ENCODE data around the gene LRRC8C.

Gene LRRC8C

DNA sequence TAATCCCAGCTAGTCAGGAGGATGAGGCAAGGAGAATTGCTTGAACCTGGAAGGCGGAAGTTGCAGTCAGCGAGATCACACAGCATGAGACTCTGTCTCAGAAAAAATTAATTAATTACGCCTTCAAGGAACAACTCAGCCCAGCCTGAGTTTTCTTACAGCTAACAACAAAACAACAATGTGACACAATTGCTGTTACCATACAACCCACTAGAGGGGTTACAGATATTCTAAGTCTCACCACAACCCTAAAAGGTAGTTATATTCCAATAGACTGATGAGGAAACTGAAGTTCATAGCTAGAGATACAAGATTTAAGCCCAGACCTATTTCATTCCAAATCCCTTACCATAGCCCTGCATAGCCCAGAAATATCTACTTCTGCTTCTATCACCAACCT is 2.9 kb upstream of the LRRC8C start:
- H3K27ac ChIP-seq (ENCODE audit: low read depth, low read length): no peak overlapping the region
- no peaks in the 10 kb centered on the region for H3K79me2 ChIP-seq (ENCODE audit: insufficient read depth, low read length)
- H4K20me1 ChIP-seq (ENCODE audit: low read depth, low read length): no peaks in the 10 kb centered on the region
- H3K9me3 ChIP-seq (ENCODE audit: insufficient read depth, low read length): no peaks in the 10 kb centered on the region
- no peaks in the 10 kb centered on the region for H3K9me2 ChIP-seq (replicated peaks; ENCODE audit: insufficient read depth, low read length)
- no peaks in the 10 kb centered on the region for H3K36me3 ChIP-seq (ENCODE audit: low read length)
- H3F3A ChIP-seq (ENCODE audit: insufficient read depth): peaks cover 11% of the 10 kb centered on the region; the same call in 1 of the 2 replicates
- H3K9ac ChIP-seq (ENCODE audit: low read length): no peak overlapping the region
- H3K27me3 ChIP-seq (ENCODE audit: low read length): no peaks in the 10 kb centered on the region
- TF ChIP-seq, protein P1, sequence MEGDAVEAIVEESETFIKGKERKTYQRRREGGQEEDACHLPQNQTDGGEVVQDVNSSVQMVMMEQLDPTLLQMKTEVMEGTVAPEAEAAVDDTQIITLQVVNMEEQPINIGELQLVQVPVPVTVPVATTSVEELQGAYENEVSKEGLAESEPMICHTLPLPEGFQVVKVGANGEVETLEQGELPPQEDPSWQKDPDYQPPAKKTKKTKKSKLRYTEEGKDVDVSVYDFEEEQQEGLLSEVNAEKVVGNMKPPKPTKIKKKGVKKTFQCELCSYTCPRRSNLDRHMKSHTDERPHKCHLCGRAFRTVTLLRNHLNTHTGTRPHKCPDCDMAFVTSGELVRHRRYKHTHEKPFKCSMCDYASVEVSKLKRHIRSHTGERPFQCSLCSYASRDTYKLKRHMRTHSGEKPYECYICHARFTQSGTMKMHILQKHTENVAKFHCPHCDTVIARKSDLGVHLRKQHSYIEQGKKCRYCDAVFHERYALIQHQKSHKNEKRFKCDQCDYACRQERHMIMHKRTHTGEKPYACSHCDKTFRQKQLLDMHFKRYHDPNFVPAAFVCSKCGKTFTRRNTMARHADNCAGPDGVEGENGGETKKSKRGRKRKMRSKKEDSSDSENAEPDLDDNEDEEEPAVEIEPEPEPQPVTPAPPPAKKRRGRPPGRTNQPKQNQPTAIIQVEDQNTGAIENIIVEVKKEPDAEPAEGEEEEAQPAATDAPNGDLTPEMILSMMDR (IDR thresholded peaks at IDR 0.05; ENCODE audit: insufficient read depth, low read length, poor library complexity, severe bottlenecking): no peak
- TF ChIP-seq EZH2phosphoT487 (conservative IDR thresholded peaks at IDR 0.05; ENCODE audit: low read length): no peak
- H3K4me2 ChIP-seq (ENCODE audit: low read depth, low read length, poor library complexity, severe bottlenecking): no peak overlapping the region
- H2AFZ ChIP-seq (ENCODE audit: low read depth, low read length, severe bottlenecking): no peak overlapping the region
- H3K4me3 ChIP-seq (ENCODE audit: insufficient read depth, low read length, poor library complexity, severe bottlenecking): no peak overlapping the region

DNA sequence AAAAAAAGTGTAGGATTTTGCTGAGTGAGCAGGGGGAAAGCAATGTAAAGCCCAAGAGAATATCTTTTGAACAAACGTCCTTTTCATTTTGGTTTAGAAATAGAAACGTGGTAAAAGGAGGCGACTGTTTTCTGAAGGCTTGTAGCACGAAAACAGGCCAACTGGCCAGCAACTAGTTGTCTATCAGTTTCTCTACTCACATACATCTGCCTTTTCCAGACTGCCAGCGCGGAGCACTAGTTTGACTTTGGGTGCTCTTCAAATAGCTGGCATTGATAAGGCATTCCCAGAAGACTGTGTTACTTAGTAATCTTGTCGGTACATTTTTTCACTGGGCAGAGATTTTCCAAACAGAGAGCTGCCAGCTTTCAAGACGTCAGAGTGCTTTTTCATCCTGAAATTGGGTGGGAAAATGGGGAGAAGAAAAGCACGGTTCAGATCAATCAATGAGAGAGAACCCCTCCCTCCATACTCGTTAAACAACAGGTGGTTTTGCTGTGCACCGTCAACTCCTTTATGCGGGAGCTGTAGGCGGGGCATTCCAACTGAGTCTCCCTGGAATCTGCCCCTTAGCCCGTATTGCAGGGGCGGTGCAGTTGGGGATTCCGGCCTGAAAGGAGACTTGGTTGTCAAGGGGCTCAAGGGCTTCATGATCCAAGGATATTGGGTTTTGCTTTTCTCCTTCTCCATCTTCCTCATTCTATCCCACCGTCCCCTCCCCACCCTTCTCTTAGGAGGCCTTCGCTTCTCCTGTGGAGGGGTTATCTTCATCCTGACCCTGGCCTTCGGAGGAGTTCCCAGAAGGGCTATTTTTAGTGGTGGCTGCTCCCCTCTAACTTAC is 884 bp upstream of the LRRC8C start:
- Histone ChIP-seq H3K9me2 (replicated peaks; ENCODE audit: insufficient read depth, low read length) (no peaks in the 10 kb centered on the region), H2AFZ (ENCODE audit: low read depth, low read length, severe bottlenecking) (peak overlapping the region; percentile 92)

DNA sequence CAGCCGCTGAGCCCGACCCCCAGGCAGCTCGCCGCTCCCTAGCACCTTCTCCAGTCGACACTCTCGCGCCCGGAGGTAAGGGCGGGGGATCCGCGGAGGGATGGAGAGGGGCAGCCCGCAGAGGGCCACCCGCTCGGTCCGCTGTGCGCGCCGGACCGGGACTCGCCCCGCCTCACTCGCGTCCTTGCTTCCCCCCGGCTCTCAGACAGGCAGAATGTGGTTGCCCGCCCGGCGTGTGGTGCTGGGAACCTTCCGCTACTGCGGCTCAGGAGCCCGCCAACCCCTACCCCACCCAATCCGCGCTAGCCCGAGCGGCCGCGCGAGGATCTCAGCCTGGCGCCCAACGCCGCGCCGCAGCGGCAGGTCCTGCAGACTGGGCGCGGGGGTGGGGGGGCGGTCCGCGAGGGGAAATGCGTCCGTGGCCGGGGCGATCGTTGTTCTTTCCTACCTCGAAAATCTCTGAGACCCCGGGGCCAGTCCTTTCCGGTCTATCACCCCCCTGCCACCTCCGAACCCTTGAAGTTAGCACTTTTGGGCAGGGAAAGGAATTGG is 404 bp downstream of the LRRC8C start:
- Histone ChIP-seq H3K36me3 (ENCODE audit: low read length) (no peaks in the 10 kb centered on the region), H4K20me1 (ENCODE audit: low read depth, low read length) (peaks cover 5% of the 10 kb centered on the region; the same call in 1 of the 2 replicates), H2AFZ (ENCODE audit: low read depth, low read length, severe bottlenecking) (peak overlapping the region; percentile 85), H3K4me2 (ENCODE audit: low read depth, low read length, poor library complexity, severe bottlenecking) (peak overlapping the region; percentile 70), H3F3A (ENCODE audit: insufficient read depth) (peaks cover 16% of the 10 kb centered on the region), H3K9me3 (ENCODE audit: insufficient read depth, low read length) (no peaks in the 10 kb centered on the region), H3K4me3 (ENCODE audit: insufficient read depth, low read length, poor library complexity, severe bottlenecking) (peak overlapping the region; percentile 59), H3K27me3 (ENCODE audit: low read length) (no peaks in the 10 kb centered on the region), H3K79me2 (ENCODE audit: insufficient read depth, low read length) (no peaks in the 10 kb centered on the region), H3K9me2 (replicated peaks; ENCODE audit: insufficient read depth, low read length) (no peaks in the 10 kb centered on the region), H3K27ac (ENCODE audit: low read depth, low read length) (0 out of 2 replicates have a peak overlapping the region, but pooled peaks have one; percentile 28), H3K9ac (ENCODE audit: low read length) (peak overlapping the region; percentile 74)
- TF ChIP-seq, protein P1 (IDR thresholded peaks at IDR 0.05; ENCODE audit: insufficient read depth, low read length, poor library complexity, severe bottlenecking): no peak
- no peak for TF ChIP-seq EZH2phosphoT487 (conservative IDR thresholded peaks at IDR 0.05; ENCODE audit: low read length)

More for the DNA sequence above, 884 bp upstream of the LRRC8C start:
- Histone ChIP-seq H3K79me2 (ENCODE audit: insufficient read depth, low read length) (no peaks in the 10 kb centered on the region), H3K9ac (ENCODE audit: low read length) (peak overlapping the region; percentile 74), H3K9me3 (ENCODE audit: insufficient read depth, low read length) (no peaks in the 10 kb centered on the region), H3K27me3 (ENCODE audit: low read length) (no peaks in the 10 kb centered on the region), H4K20me1 (ENCODE audit: low read depth, low read length) (peaks cover 5% of the 10 kb centered on the region; the same call in 1 of the 2 replicates), H3K27ac (ENCODE audit: low read depth, low read length) (no peak overlapping the region), H3K36me3 (ENCODE audit: low read length) (no peaks in the 10 kb centered on the region), H3K4me2 (ENCODE audit: low read depth, low read length, poor library complexity, severe bottlenecking) (peak overlapping the region; percentile 70), H3F3A (ENCODE audit: insufficient read depth) (peaks cover 16% of the 10 kb centered on the region), H3K4me3 (ENCODE audit: insufficient read depth, low read length, poor library complexity, severe bottlenecking) (peak overlapping the region; percentile 59)
- no peak for TF ChIP-seq EZH2phosphoT487 (conservative IDR thresholded peaks at IDR 0.05; ENCODE audit: low read length)
- TF ChIP-seq, protein P1 (IDR thresholded peaks at IDR 0.05; ENCODE audit: insufficient read depth, low read length, poor library complexity, severe bottlenecking): no peak
